ENCODE results near the gene PSD. TPM values are rescaled to one million over a fixed set of nuclear protein-coding genes. Genes with fewer than 3 reads are reported as not detected.

Gene PSD
- total and polyA plus RNA-seq, 2 donors (not counting 3 experiments of a cell fraction or from before 2014, with no cell fraction given) = 0.10 to 0.40 TPM

GRCh38 chr10:102444851-102445250 is 26.3 kb upstream of the PSD start:
- CTCF ChIA-PET = interaction anchor here (0.7 kb wide), 1 partner anchor 22 kb away, joined by 3 read pairs; no protein-coding TSS in a partner anchor
- FAIRE-seq = no peak
- POLR2A ChIA-PET = no interaction called here

More at GRCh38 chr10:102444851-102445250, 26.3 kb upstream of the PSD start:
- H3K4me2 ChIP-seq (ENCODE audit: insufficient read depth, low read length) = no peak overlapping the region
- no peak overlapping the region for H2AFZ ChIP-seq (ENCODE audit: low read depth, low read length)
- no peaks in the 10 kb centered on the region for H4K20me1 ChIP-seq (replicated peaks; ENCODE audit: control insufficient read depth, extremely low read depth, insufficient read depth, low read length)
- no peaks in the 10 kb centered on the region for H3K79me2 ChIP-seq (ENCODE audit: control insufficient read depth, insufficient read depth, low read length)
- no peak for TF ChIP-seq POLR2A (IDR thresholded peaks at IDR 0.05; ENCODE audit: low read depth, low read length)
- TF ChIP-seq GATA2 (IDR thresholded peaks at IDR 0.05; ENCODE audit: insufficient read depth, insufficient read length, low read depth, low read length) = no peak
- no peak for TF ChIP-seq POLR2AphosphoS5 (IDR thresholded peaks at IDR 0.05; ENCODE audit: insufficient read depth, low read depth, low read length)
- TF ChIP-seq, protein P1, sequence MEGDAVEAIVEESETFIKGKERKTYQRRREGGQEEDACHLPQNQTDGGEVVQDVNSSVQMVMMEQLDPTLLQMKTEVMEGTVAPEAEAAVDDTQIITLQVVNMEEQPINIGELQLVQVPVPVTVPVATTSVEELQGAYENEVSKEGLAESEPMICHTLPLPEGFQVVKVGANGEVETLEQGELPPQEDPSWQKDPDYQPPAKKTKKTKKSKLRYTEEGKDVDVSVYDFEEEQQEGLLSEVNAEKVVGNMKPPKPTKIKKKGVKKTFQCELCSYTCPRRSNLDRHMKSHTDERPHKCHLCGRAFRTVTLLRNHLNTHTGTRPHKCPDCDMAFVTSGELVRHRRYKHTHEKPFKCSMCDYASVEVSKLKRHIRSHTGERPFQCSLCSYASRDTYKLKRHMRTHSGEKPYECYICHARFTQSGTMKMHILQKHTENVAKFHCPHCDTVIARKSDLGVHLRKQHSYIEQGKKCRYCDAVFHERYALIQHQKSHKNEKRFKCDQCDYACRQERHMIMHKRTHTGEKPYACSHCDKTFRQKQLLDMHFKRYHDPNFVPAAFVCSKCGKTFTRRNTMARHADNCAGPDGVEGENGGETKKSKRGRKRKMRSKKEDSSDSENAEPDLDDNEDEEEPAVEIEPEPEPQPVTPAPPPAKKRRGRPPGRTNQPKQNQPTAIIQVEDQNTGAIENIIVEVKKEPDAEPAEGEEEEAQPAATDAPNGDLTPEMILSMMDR (IDR thresholded peaks at IDR 0.05; ENCODE audit: extremely low read depth in 1 of 2, insufficient read depth in 1 of 2, low read depth in 1 of 2, low read length in 2 of 2) = no peak
- TF ChIP-seq MYC (IDR thresholded peaks at IDR 0.05; ENCODE audit: low read depth, low read length) = no peak
- TF ChIP-seq EZH2 (IDR thresholded peaks at IDR 0.05; ENCODE audit: borderline replicate concordance, low read depth, low read length, severe bottlenecking) = no peak
- TF ChIP-seq, protein P2, sequence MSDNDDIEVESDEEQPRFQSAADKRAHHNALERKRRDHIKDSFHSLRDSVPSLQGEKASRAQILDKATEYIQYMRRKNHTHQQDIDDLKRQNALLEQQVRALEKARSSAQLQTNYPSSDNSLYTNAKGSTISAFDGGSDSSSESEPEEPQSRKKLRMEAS (IDR thresholded peaks at IDR 0.05; ENCODE audit: insufficient read depth, insufficient read length) = no peak
- TF ChIP-seq JUN (IDR thresholded peaks at IDR 0.05; ENCODE audit: borderline replicate concordance, insufficient read depth, insufficient read length, low read depth) = no peak
- intact Hi-C loops (cut with micrococcal nuclease) (no loop called here), dilution Hi-C loops (cut with MboI; ENCODE audit: extremely low pct_ligation_motif_present, low sequenced_read_pairs) (no loop called here)
- no peak overlapping the region for H3K27ac ChIP-seq (ENCODE audit: insufficient read depth, low read depth, low read length)
- H3K9me3 ChIP-seq (replicated peaks; ENCODE audit: control insufficient read depth, insufficient read depth, low read length) = no peaks in the 10 kb centered on the region
- H3K4me3 ChIP-seq (replicated peaks in 1 of 3; ENCODE audit: insufficient read depth in 1 of 3, low read depth in 1 of 3, low read length in 3 of 3) = no peak overlapping the region
- BruUV-seq (replicated peaks) = no TSS peak
- no peaks in the 10 kb centered on the region for H3K9me1 ChIP-seq (replicated peaks; ENCODE audit: control insufficient read depth, extremely low read depth, insufficient read depth, low read length)
- DNase-seq (ENCODE audit: low read depth, low spot score) = no peak
- peaks cover 2% of the 10 kb centered on the region in 2 experiments for H3K27me3 ChIP-seq (ENCODE audit: control insufficient read depth in 2 of 2, insufficient read depth in 2 of 2, low read length in 2 of 2)
- no peaks in the 10 kb centered on the region for H3K36me3 ChIP-seq (ENCODE audit: control insufficient read depth in 2 of 2, extremely low read depth in 1 of 2, insufficient read depth in 2 of 2, low read length in 2 of 2)
- no peak overlapping the region for H3K9ac ChIP-seq (replicated peaks; ENCODE audit: extremely low read depth, insufficient read depth, low read length)
- H3K4me1 ChIP-seq (ENCODE audit: control insufficient read depth, extremely low read depth, insufficient read depth, low read length) = no peaks in the 10 kb centered on the region
